ENCODE data around the gene ZP2.

DNA sequence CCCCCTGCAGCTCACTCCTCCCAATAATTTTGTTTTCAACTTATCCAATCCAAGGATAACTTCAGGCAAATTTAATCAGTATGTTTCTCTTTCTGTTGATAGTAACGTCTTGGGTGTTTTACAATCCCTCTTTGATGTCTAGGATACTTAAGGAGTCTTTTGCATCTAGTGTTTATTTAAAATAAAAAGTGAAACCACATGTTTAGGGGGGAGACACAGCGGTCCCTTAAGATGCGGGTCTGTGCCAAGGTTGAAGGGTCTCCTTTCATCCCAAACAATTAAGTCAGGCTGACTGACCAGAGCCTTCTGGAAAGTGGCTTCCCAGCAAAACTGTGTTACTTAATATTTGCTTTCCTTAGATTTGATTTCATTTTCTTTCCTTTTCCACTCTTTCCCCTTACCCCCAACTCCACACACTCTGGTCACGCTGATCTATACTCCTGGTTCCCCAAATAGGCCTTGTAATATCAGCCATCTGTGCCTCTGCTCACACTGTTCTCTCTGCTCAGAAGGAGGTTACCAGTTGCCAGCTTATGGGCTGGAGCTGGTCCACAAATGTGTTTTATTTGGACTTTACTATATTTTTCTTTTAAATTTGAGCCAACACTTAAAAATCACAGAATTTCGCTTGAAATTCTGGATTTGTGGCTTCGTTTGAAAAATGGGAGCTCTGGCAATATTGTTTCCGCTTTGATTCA lies 33.3 kb upstream of the ZP2 start:
- TF ChIP-seq, protein P1, sequence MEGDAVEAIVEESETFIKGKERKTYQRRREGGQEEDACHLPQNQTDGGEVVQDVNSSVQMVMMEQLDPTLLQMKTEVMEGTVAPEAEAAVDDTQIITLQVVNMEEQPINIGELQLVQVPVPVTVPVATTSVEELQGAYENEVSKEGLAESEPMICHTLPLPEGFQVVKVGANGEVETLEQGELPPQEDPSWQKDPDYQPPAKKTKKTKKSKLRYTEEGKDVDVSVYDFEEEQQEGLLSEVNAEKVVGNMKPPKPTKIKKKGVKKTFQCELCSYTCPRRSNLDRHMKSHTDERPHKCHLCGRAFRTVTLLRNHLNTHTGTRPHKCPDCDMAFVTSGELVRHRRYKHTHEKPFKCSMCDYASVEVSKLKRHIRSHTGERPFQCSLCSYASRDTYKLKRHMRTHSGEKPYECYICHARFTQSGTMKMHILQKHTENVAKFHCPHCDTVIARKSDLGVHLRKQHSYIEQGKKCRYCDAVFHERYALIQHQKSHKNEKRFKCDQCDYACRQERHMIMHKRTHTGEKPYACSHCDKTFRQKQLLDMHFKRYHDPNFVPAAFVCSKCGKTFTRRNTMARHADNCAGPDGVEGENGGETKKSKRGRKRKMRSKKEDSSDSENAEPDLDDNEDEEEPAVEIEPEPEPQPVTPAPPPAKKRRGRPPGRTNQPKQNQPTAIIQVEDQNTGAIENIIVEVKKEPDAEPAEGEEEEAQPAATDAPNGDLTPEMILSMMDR (IDR thresholded peaks at IDR 0.05): no peak
- TF ChIP-seq POLR2A (IDR thresholded peaks at IDR 0.05): no peak
